IPS-NIHi7 (cell line): ENCODE measurements around the gene SKAP1.
"Not testable (repeated sequence)": the region's sequence is repeated elsewhere in the genome, so short reads cannot be mapped to it uniquely, and the experiment has no call there.

Source experiments
- DNase-seq: peaks from one replicate; pipeline ENCODE4 v3.0.0; 2012; ENCODE audit warnings: mixed read lengths; ENCODE audit errors: extremely low spot score

The SKAP1 gene

DNA sequence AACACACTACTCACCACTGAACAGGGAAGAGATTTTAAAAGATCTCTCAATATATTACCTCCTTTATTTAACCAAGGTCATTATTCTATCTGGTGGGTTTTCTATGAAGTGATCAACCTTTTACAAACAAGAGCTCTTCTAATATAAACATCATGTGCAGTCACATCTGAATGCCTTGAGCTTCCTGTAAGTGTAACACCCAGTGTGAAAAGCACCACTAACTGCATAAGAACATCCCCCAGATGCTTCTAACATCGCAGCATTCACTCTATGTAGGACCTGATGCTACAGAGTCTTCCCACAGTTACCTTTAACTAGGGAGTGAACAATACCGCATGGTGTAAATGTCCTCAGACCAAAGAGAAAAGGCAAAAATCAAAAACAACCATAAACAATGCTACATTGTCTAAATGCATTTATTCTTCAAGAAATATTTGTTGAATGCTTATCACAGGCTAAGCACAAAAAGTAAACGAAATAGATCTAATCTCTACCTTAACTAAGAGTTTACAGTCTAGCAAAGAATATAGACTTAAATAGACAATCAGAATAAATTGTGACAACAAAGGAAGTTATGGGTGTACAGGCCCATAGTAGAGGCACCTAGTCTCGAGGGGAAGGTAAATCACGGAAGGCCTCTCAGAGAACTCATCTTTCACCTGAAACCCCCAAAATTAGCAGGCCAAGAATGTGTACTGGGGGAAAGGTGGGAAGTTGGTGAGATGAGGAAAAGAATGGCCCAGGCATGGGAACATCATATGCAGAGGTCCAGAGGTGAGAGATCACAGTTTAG lies 16.2 kb downstream of the SKAP1 start:
- DNase-seq: no peak

DNA sequence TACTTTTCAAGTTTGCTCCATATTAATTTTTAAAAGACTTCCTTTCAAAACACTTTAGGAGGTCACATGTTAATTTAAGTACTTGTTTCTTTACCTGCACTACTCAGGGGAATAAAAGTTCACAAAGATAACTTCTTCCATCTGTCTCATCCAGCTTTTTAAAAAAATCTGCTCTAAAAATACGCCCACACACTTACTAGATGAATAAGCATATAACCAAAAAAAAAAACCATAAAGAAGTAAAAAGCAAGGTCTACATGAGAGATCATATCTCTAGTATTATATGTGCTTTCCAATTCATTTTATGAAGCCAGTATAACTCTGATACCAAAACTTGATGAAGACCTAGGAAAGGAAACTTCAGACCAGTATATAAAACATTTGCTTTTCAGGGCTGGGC lies 17.2 kb downstream of the SKAP1 start:
- no peak for DNase-seq

- DNase-seq: not testable (repeated sequence)
These were observed 19.2 kb downstream of the SKAP1 start for GRCh38 chr17:48410821-48411220.

GRCh38 chr17:48409607-48410006 lies 20.4 kb downstream of the SKAP1 start:
- DNase-seq: no peak

GRCh38 chr17:48406936-48407567 lies 23.0 kb downstream of the SKAP1 start:
- DNase-seq: no peak

DNA sequence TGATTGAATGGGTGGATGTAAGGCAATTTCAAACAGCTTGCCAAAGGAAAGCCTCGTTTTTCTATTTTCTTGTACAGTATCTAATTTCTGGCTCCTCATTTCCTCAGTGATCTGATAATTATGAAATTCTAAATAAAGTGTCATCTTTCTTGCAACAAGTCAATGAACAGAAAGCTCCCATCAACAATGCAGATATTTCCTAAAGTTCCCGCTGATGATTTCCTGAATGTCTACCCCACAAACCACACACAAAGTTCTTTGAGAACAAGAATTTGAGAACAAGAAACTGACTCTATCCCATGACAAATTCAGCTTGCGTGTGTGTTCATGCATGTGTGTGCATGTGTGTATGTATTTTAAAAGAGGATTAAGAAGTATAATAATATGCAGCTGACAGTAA lies 35.2 kb downstream of the SKAP1 start:
- no peak for DNase-seq

- DNase-seq: no peak
These were observed 36.7 kb downstream of the SKAP1 start for GRCh38 chr17:48393283-48393682.

- DNase-seq: no peak
These were observed 37.2 kb downstream of the SKAP1 start for GRCh38 chr17:48392857-48393256.

DNA sequence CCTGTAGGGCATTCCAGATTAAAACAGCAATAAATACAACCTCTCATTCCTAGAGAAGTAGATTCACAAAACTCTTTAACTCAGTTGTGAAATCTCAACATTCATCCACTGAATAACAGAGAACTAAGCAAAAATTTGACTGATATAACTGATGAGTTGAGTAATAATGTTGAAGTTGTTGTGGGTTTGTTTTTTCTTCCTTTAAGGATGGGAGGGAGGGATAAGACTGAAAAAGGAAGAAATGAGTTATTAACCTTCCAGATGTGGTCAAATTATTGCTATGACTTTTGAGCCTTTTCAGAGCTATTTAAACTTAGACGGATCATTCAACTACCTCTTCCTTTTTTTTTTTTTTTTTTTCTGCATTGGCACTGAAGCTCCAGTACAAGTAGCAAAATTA lies 38.6 kb downstream of the SKAP1 start:
- DNase-seq: no peak

GRCh38 chr17:48389903-48390302 lies 40.1 kb downstream of the SKAP1 start:
- DNase-seq: no peak

- DNase-seq: no peak
These were observed 40.9 kb downstream of the SKAP1 start for GRCh38 chr17:48388955-48389743.

- no peak for DNase-seq
These were observed 43.2 kb downstream of the SKAP1 start for GRCh38 chr17:48386826-48387225.

- no peak for DNase-seq
These were observed 44.7 kb downstream of the SKAP1 start for GRCh38 chr17:48385319-48385718.

GRCh38 chr17:48384164-48384563 lies 45.9 kb downstream of the SKAP1 start:
- no peak for DNase-seq

DNA sequence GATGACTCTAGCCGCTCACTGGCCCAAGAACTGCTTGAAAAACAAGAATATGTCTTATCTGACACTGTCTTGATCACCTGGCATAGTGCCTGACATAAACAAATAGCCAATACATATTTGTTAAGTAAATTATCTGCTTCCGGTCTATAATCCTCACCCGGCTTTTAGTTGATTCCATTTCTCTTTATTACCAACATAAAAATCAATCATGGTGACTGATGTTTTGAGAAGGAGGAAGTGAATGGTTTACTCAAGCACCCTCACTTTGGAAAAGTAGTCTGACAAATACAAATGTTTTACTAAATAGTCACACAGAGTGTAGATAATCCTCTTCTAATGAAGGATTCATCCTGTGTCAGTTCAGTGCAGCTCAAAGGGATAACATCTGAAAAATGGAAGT lies 47.0 kb downstream of the SKAP1 start:
- no peak for DNase-seq

GRCh38 chr17:48378708-48379392 lies 51.2 kb downstream of the SKAP1 start:
- DNase-seq: no peak

GRCh38 chr17:48378238-48378637 lies 51.8 kb downstream of the SKAP1 start:
- no peak for DNase-seq

DNA sequence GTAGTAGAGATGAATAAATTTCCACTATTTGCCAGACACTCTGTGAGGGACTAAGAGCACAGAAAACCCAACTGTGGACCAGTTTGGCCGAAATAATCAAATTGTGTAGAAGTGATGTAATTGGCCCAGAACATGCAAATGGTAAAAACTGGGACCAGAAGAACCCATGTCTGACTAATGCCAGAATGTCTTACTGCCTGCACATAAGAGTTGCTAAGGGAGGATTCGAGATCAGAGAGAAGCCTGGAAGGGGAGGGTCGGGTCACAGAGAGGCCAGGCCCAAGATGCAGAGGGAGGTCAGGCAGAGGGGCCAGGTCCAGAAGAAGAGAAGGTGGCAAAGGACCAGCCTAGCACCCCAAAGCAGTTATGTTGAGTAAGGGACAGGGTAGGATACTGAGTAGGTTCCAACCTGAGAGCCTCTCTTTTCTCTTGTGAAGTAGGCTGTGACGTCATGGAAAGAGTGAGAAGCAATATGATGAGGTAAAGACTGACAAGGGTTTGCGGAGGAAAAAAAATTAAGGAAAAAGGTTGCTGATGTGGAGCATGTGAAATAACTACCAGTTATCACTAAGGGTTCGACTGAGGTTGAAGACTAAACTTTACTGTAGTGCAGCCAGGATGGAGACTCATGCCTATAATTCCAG lies 53.2 kb downstream of the SKAP1 start:
- no peak for DNase-seq

GRCh38 chr17:48375356-48375755 lies 54.7 kb downstream of the SKAP1 start:
- no peak for DNase-seq

DNA sequence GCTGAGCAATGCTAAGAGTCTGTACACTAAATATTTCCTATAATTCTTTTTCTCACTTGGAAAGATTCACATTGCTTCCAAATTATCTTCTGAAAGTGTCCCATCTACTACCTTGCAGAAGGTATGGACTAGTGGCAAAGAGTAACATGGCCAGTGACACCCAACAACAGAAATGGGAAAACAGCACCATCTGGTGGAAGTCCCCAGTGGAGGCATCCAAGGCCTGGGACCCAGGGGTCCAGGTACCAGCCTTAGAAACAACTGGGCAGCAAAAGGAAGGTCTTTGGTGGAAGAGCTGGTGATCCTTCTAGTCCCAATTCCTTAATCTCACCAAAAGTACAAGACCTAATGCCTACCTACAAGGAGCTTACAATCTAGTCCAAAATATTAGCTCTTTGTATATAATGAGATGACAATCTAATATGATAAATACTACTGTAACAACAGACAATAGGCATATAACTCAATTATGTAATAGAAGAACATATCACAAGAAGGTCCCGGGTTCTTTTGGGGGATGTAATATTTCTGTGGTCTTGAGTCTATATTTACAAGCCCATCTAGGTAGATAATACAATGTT lies 55.3 kb downstream of the SKAP1 start:
- DNase-seq: peak; percentile 83

DNA sequence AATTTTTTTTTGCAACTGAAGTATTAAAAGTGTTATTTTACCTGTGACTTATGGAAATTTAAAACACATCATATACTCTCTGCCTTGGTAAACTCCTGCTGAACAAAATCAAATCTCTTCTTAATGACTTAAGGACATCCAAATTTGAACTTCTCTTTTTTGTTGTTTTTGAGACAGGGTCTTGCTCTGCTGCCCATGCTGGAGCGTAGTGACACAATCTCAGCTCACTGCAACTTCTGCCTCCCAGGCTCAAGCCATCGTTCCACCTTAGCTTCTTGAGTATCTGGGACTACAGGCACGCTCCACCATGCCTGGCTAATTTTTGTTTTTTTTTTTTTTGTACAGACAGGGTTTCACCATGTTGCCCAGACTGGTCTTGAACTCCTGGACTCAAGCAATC lies 56.1 kb downstream of the SKAP1 start:
- DNase-seq: no peak
